ENCODE measurements around the gene SLC7A6. TPM values are rescaled to one million over a fixed set of nuclear protein-coding genes. Genes with fewer than 3 reads are reported as not detected.

SLC7A6 gene
- polyA plus RNA-seq, 3 donors: 4.3 to 47.7 (median 5.5) TPM

GRCh38 chr16:68328860-68329390 is 64.6 kb downstream of the SLC7A6 start:
- no peaks in the 10 kb centered on the region for H3K79me2 ChIP-seq (ENCODE audit: insufficient read depth, low read length)
- peaks cover 25 to 26% of the 10 kb centered on the region in 2 donors for H3K4me1 ChIP-seq (ENCODE audit: control insufficient read depth in 1 of 2, insufficient read depth in 2 of 2, low read length in 2 of 2)
- no peaks in the 10 kb centered on the region for H3K27me3 ChIP-seq (ENCODE audit: control insufficient read depth in 2 of 2, insufficient read depth in 2 of 2, low read length in 2 of 2)
- H3K36me3 ChIP-seq (replicated peaks in 1 of 2; ENCODE audit: control insufficient read depth in 1 of 2, insufficient read depth in 2 of 2, low read length in 2 of 2): peaks cover 16 to 44% of the 10 kb centered on the region in 2 donors
- DNase-seq: no peak
- Mint-ChIP-seq H3K4me1 (peaks cover 23% of the 10 kb centered on the region), H3K9me3 (no peaks in the 10 kb centered on the region), H3K4me3 (no peak overlapping the region), H3K27ac (no peak overlapping the region), H3K27me3 (ENCODE audit: low read depth in 3 of 3) (peaks cover 0 to 4% (median 0%) of the 10 kb centered on the region in 3 donors), H3K36me3 (peaks cover 29 to 36% of the 10 kb centered on the region in 2 donors)
- H3K4me2 ChIP-seq (replicated peaks; ENCODE audit: extremely low read depth, low read length, poor library complexity, severe bottlenecking): no peak overlapping the region
- H4K20me1 ChIP-seq (ENCODE audit: insufficient read depth, low read length): no peaks in the 10 kb centered on the region
- WGBS (ENCODE audit: insufficient coverage): no CpG with 5 or more reads among the region's 3 CpGs
- TF ChIP-seq CTCF (IDR thresholded peaks at IDR 0.05): peak; percentile 53
- H3K9me3 ChIP-seq (replicated peaks in 1 of 2; ENCODE audit: control insufficient read depth in 1 of 2, insufficient read depth in 1 of 2, low read length in 2 of 2): no peaks in the 10 kb centered on the region
- H3K9ac ChIP-seq (ENCODE audit: insufficient read depth, low read length, poor library complexity, severe bottlenecking): no peak overlapping the region
- intact Hi-C loops (cut with micrococcal nuclease): loop anchor here (1.0 to 5.0 kb wide), 3 partner anchors 67 to 92 kb away; partner anchors contain the start of gene SLC7A6 (in 2 of the 2)
- no peak overlapping the region for H2AFZ ChIP-seq (ENCODE audit: insufficient read depth, low read depth, low read length, poor library complexity, severe bottlenecking)
- H3K4me3 ChIP-seq (replicated peaks in 1 of 3; ENCODE audit: low read depth in 2 of 3, low read length in 3 of 3): no peak overlapping the region
- H3K27ac ChIP-seq (ENCODE audit: low read depth in 1 of 2, low read length in 2 of 2): no peak overlapping the region

GRCh38 chr16:68331879-68332410 is 67.6 kb downstream of the SLC7A6 start:
- intact Hi-C loops (cut with micrococcal nuclease): no loop called here
- peaks cover 17 to 24% of the 10 kb centered on the region in 2 donors for H3K36me3 Mint-ChIP-seq
- H3K9ac ChIP-seq (ENCODE audit: insufficient read depth, low read length, poor library complexity, severe bottlenecking): no peak overlapping the region

More at GRCh38 chr16:68331879-68332410, 67.6 kb downstream of the SLC7A6 start:
- H3K36me3 ChIP-seq (replicated peaks in 1 of 2; ENCODE audit: control insufficient read depth in 1 of 2, insufficient read depth in 2 of 2, low read length in 2 of 2): peaks cover 0 to 33% of the 10 kb centered on the region in 2 donors
- no peaks in the 10 kb centered on the region for H3K9me3 ChIP-seq (replicated peaks in 1 of 2; ENCODE audit: control insufficient read depth in 1 of 2, insufficient read depth in 1 of 2, low read length in 2 of 2)
- no peak for DNase-seq
- no peak for TF ChIP-seq CTCF (IDR thresholded peaks at IDR 0.05)
- H3K4me3 ChIP-seq (replicated peaks in 1 of 3; ENCODE audit: low read depth in 2 of 3, low read length in 3 of 3): peak overlapping the region in 1 of 3 experiments; percentile 5
- Mint-ChIP-seq H3K27me3 (ENCODE audit: low read depth in 3 of 3) (peaks cover 0 to 3% (median 0%) of the 10 kb centered on the region in 3 donors), H3K4me3 (no peak overlapping the region), H3K27ac (peak overlapping the region; percentile 3 to 86 (median 79)), H3K9me3 (no peaks in the 10 kb centered on the region), H3K4me1 (peaks cover 29% of the 10 kb centered on the region)
- H4K20me1 ChIP-seq (ENCODE audit: insufficient read depth, low read length): no peaks in the 10 kb centered on the region
- H3K4me2 ChIP-seq (replicated peaks; ENCODE audit: extremely low read depth, low read length, poor library complexity, severe bottlenecking): peak overlapping the region; percentile 44
- H3K27me3 ChIP-seq (ENCODE audit: control insufficient read depth in 2 of 2, insufficient read depth in 2 of 2, low read length in 2 of 2): no peaks in the 10 kb centered on the region
- H3K4me1 ChIP-seq (ENCODE audit: control insufficient read depth in 1 of 2, insufficient read depth in 2 of 2, low read length in 2 of 2): peaks cover 29 to 31% of the 10 kb centered on the region in 2 donors
- H2AFZ ChIP-seq (ENCODE audit: insufficient read depth, low read depth, low read length, poor library complexity, severe bottlenecking): no peak overlapping the region
- no peaks in the 10 kb centered on the region for H3K79me2 ChIP-seq (ENCODE audit: insufficient read depth, low read length)
- H3K27ac ChIP-seq (ENCODE audit: low read depth in 1 of 2, low read length in 2 of 2): peak overlapping the region; percentile 12 to 48
- whole genome bisulfite sequencing (ENCODE audit: insufficient coverage): 3% methylated on average over 2 of the region's 4 CpGs
